Stimulated activated CD4-positive, alpha-beta T cell treated with anti-CD3 and anti-CD28 coated beads, Interleukin-1b, Interleukin-23, amount 100 ng/mL, for 4 hours (primary cell): ENCODE results near the gene POLR3K.
A peak's percentile ranks its signal among the peaks of the same experiment; 100 is the strongest.

ENCODE experiments used
- DNase-seq, 2 donors: peaks; one replicate each; pipeline ENCODE4 v3.0.0-alpha.2; 2020; ENCODE audit warnings: low read depth in 2 of 2

POLR3K gene

DNA sequence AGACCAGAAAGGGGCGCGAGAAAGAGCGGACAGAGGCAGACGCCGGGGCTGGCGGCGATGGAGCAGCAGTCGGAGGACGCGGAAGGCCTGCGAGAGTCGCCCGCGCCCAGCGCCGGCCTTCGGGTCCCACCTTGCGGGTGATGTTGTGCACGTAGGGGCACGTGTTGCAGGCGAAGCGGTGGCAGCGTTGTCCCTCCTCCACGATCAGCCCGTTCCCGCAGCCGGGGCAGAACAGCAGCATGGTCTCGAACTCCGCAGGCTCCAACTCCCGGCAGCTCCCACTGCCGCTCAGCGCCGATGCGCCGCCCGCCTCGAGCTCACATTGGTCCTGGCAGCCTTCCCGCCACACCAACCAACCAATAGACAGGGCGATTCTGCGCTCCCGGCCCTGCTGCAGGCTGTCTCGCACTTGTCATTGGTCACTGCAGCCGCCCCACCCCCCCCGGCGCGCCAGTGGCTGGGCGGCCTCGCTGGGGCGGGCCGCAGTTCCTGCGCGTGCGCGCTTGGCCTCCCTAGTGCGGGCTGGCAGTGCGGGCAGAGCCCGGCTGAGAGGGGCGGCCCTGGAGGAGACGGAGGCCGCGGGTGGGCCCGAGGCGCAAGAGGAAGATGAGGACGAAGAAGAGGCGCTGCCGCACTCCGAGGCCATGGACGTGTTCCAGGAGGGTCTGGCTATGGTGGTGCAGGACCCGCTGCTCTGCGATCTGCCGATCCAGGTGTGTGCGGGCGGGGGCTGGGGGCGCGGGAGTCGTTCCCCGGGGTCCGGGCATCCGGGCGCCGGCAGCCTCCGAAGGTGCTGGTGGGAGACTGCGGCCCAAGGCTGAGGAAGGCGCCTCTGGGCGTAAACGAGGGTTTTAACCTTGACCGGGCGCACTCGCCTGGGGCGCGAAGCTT lies at the start of gene POLR3K, which contains the start of gene SNRNP25:
TSS of gene POLR3K (minus strand) at position 263 of the 891 bp plus-strand sequence. CDS start at position 241, 22 bp downstream.
TSS of gene SNRNP25 (plus strand) at position 483 of the 891 bp plus-strand sequence. CDS start at position 672, 189 bp downstream.
- peak; percentile 95 to 98 for DNase-seq

DNA sequence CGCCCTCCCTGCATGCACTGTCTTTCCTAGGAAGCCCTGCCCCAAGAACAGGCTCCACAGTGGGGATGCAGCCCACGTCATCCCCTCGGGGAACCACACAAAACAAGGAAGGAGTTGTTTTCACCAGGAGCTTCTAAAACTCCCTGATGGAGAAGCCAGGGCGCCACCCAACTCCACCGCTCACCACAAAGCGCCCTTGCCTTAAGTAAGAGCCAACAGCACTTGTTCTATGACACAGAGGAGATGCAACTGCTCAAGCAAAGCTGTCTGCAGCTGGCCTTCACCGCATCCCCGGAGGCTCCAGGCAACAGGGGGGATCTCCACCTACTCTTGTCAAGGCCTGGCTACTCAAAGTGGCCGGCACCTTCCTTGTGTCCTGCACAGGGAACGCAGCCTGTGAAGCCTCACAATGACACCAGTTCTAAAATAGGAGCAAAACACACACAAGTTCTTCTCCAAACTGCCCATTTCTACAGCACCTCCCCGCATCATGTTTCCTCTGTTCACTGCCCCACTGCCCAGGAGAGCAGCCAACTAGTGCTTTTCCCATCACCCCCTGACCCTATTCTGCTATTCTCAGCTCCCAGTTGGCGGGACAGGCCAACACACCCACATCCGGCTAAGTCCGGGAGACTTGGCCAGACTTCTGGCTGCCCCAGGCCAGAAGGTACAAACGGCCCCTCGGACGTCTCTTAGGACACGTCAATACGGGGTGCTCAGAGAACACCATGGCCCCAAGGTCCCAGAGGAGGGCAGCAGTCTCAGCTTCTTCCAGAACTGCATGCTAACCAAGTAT lies 48.9 kb upstream of the POLR3K start:
- no peak for DNase-seq

DNA sequence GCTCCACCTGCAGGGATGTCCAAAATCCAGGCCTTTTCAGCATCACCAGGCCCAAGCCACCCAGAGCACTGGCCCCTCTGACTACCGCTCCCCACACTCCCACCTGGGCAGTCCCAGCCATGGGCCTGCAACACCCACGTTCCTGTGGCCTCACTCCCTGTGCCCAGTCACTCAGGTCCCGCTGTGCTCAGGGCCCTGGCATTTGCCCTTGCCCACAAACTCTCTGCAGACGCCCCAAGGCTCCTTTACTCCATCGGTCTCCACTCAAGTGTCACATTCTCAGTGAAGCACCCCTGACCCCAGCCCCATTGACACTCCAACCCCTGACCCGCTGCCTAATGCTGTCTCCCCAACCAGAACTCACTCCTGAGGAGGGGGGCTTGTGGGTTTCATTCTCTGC lies 48.2 kb upstream of the POLR3K start:
- DNase-seq: no peak

GRCh38 chr16:100989-101388 lies 47.6 kb upstream of the POLR3K start:
- DNase-seq: no peak

DNA sequence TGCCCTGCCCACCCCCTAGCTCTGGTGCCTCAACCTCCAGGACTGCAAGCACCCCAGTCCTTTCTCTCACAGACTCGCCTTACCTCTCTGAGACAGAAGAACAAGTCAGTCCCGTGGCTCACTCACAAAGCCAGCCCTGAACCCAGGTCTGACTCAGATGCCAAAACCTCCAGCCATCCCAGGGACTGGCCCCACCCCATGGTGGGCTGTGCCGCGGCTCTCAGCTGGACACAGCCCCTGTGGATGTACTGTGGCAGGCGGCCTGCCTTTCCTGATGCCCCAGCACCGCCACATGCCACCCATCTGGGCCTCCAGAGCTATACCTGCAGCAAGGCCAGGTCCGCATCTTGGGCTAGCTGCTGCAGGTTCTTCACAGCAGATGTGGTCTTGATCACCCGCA lies 44.4 kb upstream of the POLR3K start:
- no peak for DNase-seq

DNA sequence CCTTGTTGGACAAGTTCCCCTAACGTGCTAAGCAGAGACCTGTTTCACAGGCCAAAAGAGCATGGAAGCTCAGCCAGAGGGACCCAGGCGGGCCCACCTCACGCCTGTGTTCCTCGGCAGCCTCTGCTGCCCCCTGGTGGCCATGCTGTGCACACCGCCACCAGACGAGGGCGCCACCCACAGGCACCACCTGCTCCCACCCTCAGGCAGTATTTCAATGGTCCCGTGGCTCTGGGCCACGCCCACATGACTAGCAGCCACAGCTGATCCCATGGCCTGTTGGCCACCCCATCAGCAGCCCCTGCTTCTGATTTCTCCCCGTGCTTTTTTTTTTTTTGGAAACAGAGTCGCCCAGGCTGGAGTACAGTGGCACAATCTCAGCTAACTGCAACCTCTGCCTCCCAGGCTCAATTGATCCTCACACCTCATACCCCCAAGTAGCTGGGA lies 43.5 kb upstream of the POLR3K start:
- peak; percentile 83 to 84 for DNase-seq

- DNase-seq: no peak
Measured at GRCh38 chr16:94918-95265, 41.5 kb upstream of the POLR3K start.

DNA sequence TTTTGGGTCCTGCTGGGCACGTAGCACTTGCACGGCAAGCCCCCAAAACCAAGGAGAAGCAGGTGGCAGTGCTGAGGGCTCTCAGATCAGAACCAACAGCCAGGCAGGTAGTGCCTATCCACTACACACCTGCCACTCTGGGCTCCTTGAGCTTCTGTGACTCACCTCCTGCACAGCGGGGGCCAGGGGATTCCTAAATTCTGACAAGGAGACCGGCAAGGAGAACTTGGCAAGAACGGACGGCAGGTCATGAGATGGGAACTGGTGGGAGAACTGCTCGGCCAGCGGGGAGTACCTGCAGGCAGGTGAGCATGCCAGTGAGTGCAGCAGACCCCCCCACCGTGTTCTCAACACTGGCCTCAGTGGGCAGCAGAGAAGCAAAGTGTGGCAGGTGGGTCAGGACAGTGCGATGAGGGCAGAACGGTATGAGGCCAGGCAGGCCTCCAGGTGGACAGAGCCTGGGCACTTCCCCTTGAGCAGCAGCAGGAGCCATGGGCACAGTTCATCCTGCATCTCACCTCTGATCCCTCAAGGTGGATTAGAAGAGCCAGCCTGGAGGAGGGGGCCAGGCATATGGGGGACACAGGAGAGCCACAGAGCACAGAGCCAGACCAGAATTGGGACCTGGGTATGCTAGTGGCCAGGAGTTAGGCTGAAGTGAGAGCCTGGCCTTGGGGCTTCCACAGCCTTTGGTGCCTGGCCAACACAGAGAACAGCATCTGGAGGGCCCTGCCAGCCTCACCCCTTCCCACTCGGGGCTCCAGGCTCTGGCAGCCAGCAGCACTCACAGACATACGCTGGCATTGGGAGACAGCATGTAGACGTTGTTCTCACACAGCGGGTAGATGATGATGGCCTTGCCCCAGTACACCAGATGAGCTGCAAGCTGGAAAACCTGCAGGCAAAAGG lies 39.3 kb upstream of the POLR3K start:
- no peak for DNase-seq

GRCh38 chr16:91484-91883 lies 38.1 kb upstream of the POLR3K start:
- DNase-seq: no peak

GRCh38 chr16:89391-90302 lies 36.2 kb upstream of the POLR3K start:
- DNase-seq: no peak

- DNase-seq: no peak
Measured at GRCh38 chr16:88613-89012, 35.2 kb upstream of the POLR3K start.

- no peak for DNase-seq
Measured at GRCh38 chr16:86483-86952, 33.1 kb upstream of the POLR3K start.

GRCh38 chr16:85865-86264 lies 32.5 kb upstream of the POLR3K start:
- DNase-seq: no peak

DNA sequence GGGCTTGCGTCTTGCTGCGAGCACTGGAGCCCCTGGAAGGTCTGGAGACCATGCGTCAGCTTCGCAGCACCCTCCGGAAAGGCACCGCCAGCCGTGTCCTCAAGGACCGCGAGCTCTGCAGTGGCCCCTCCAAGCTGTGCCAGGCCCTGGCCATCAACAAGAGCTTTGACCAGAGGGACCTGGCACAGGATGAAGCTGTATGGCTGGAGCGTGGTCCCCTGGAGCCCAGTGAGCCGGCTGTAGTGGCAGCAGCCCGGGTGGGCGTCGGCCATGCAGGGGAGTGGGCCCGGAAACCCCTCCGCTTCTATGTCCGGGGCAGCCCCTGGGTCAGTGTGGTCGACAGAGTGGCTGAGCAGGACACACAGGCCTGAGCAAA lies 32.0 kb upstream of the POLR3K start:
- DNase-seq: no peak

GRCh38 chr16:84718-85406 lies 31.5 kb upstream of the POLR3K start:
- DNase-seq: peak; percentile 35 to 44

GRCh38 chr16:83781-84615 lies 30.6 kb upstream of the POLR3K start:
- no peak for DNase-seq

- no peak for DNase-seq
Measured at GRCh38 chr16:83060-83603, 29.7 kb upstream of the POLR3K start.

DNA sequence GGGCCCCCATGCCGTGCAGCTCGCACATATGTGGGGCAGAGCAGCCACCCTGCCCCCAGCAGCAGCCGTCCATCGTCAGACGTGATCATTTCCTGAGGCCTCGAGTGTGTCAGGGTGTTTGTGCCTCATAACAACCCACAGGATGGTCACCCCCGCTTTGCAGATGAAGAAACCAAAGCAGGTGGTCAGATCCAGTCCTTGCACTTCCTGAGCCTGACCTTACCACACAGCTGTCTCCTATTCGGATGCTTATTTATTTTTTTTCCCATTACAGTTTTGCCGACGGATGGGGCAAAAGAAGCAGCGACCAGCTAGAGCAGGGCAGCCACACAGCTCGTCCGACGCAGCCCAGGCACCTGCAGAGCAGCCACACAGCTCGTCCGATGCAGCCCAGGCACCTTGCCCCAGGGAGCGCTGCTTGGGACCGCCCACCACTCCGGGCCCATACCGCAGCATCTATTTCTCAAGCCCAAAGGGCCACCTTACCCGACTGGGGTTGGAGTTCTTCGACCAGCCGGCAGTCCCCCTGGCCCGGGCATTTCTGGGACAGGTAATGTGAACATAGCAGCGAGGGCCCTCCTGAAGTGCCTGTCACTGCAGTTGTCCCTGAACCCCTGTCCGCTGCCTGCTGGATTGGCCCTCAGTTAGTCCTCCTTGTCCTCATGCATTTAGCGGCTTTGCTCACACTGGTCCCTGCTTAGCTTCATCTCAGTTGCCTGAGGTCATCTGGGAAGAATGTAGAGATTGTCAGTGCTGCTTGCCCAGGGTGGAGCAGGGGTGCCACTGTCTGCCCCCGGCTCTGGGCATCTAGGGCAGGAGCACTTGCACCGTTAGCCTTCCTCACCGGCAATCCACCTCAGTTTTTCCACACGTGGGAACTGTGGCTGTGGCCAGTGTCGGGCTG lies 26.0 kb upstream of the POLR3K start:
- no peak for DNase-seq
